ENCODE results near the gene FBF1. TPM values are rescaled to one million over a fixed set of nuclear protein-coding genes. Genes with fewer than 3 reads are reported as not detected.

FBF1 gene
- total RNA-seq, 1 experiment from 2014 or later = 8.3 TPM

DNA sequence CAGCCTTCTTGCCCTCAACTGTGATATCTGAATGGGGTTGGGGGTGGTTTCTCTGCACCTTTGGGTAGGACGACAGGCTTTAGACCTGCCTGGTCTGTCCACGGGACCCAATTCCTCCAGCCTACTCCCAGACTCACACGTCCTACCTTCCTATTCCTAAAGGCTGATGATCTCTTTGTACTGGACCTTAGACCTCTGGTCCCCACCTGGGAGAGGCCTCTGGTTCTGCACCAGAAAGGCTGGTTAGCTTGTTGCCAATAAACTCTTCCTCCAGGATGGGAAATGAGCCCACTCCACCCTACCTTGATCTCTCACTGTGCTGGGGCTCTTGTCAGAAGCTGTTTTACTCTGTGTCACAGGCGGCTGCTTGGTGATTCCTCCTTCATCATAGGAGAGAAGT lies 14.4 kb downstream of the FBF1 start:
- Histone ChIP-seq H2BK120ac (ENCODE audit: low read depth, low read length, poor library complexity, severe bottlenecking) (no peak overlapping the region), H3T11ph (ENCODE audit: low read length) (no peak overlapping the region), H3K79me2 (ENCODE audit: insufficient read depth, low read length) (no peaks in the 10 kb centered on the region), H3K4me2 (ENCODE audit: insufficient read depth, insufficient read length, low read length) (no peak overlapping the region), H3K4ac (ENCODE audit: low read depth, low read length) (no peak overlapping the region), H3K18ac (ENCODE audit: insufficient read length, low read depth, low read length) (no peak overlapping the region), H2BK5ac (ENCODE audit: insufficient read length, low read length) (no peak overlapping the region), H4K91ac (ENCODE audit: insufficient read length, low read depth, low read length) (no peak overlapping the region), H4K5ac (ENCODE audit: insufficient read length, low read depth, low read length) (no peak overlapping the region), H3K23me2 (ENCODE audit: insufficient read length, low read depth, low read length, poor library complexity, severe bottlenecking) (no peaks in the 10 kb centered on the region), H3K14ac (ENCODE audit: insufficient read depth, low read length) (no peak overlapping the region), H3K23ac (ENCODE audit: insufficient read length, low read depth, low read length) (no peak overlapping the region), H4K20me1 (ENCODE audit: control insufficient read depth, insufficient read depth, insufficient read length) (no peaks in the 10 kb centered on the region), H2AFZ (ENCODE audit: low read length) (no peak overlapping the region), H3K27me3 (ENCODE audit: insufficient read depth, low read length) (no peaks in the 10 kb centered on the region), H3K4me1 (ENCODE audit: insufficient read depth, low read length) (no peaks in the 10 kb centered on the region), H3K56ac (ENCODE audit: insufficient read length, low read depth, low read length) (no peak overlapping the region), H2BK12ac (ENCODE audit: insufficient read length, low read depth, low read length) (no peak overlapping the region), H3K79me1 (ENCODE audit: insufficient read depth, low read depth, low read length, poor library complexity, severe bottlenecking) (no peaks in the 10 kb centered on the region), H3K9ac (ENCODE audit: extremely low read depth, insufficient read length, low read length) (no peak overlapping the region), H2AK5ac (ENCODE audit: insufficient read length, low read length) (no peak overlapping the region), H3K9me3 (ENCODE audit: control insufficient read depth, low read depth, low read length) (no peaks in the 10 kb centered on the region), H4K8ac (replicated peaks; ENCODE audit: insufficient read length, low read depth, low read length) (no peak overlapping the region), H3K27ac (ENCODE audit: insufficient read length, low read depth, low read length) (no peak overlapping the region), H2BK20ac (ENCODE audit: low read depth, low read length, poor library complexity, severe bottlenecking) (no peak overlapping the region), H2BK15ac (ENCODE audit: low read depth, low read length) (no peak overlapping the region)
- TF ChIP-seq, protein P1, sequence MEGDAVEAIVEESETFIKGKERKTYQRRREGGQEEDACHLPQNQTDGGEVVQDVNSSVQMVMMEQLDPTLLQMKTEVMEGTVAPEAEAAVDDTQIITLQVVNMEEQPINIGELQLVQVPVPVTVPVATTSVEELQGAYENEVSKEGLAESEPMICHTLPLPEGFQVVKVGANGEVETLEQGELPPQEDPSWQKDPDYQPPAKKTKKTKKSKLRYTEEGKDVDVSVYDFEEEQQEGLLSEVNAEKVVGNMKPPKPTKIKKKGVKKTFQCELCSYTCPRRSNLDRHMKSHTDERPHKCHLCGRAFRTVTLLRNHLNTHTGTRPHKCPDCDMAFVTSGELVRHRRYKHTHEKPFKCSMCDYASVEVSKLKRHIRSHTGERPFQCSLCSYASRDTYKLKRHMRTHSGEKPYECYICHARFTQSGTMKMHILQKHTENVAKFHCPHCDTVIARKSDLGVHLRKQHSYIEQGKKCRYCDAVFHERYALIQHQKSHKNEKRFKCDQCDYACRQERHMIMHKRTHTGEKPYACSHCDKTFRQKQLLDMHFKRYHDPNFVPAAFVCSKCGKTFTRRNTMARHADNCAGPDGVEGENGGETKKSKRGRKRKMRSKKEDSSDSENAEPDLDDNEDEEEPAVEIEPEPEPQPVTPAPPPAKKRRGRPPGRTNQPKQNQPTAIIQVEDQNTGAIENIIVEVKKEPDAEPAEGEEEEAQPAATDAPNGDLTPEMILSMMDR (conservative IDR thresholded peaks at IDR 0.05) = no peak
- H3K36me3 Mint-ChIP-seq (ENCODE audit: insufficient read depth in 1 of 3, low read depth in 3 of 3) = peaks cover 2 to 20% (median 8%) of the 10 kb centered on the region in 3 experiments; a peak in 5 of 7 replicates
- H3K9me3 Mint-ChIP-seq = no peaks in the 10 kb centered on the region
- no peak overlapping the region for H3K27ac Mint-ChIP-seq
- H3K27me3 Mint-ChIP-seq (ENCODE audit: low read depth) = no peaks in the 10 kb centered on the region
- H3K4me3 Mint-ChIP-seq = no peak overlapping the region
- H3K4me1 Mint-ChIP-seq = no peaks in the 10 kb centered on the region
- DNase-seq = no peak
- no CpG with 5 or more reads among the region's 4 CpGs for WGBS (ENCODE audit: extremely low coverage, insufficient read length, low lambda C conversion rate)

Data from H9 (cell line).